Gastroesophageal sphincter (tissue), 3 donors: ENCODE measurements around the gene GRAMD1A.
A peak's percentile ranks its signal among the peaks of the same experiment; 100 is the strongest.

Source experiments
- EP300 ChIP-seq: sonication (generic); formaldehyde crosslinking; IDR thresholded peaks from one replicate; pipeline ENCODE4 v1.6.1; 2017; ENCODE audit warnings: antibody characterized with exemption, mild to moderate bottlenecking
- POLR2A ChIP-seq, 2 donors: fragments of 450-650 bp; IDR thresholded peaks; one replicate each; pipeline ENCODE4 v1.6.1; 2017; ENCODE audit warnings: antibody characterized with exemption in 2 of 2, mild to moderate bottlenecking in 2 of 2, moderate library complexity in 1 of 2
- POLR2AphosphoS5 ChIP-seq: sonication (generic); formaldehyde crosslinking; IDR thresholded peaks from one replicate; pipeline ENCODE4 v1.6.1; 2017; ENCODE audit warnings: antibody characterized with exemption
- TF ChIP-seq, protein P1 (sequence below), 4 experiments: fragments of 200-600 bp in 2 of 4; fragments of 450-650 bp in 2 of 4; sonication (generic) in 1 of 4; IDR thresholded peaks; one replicate each; pipeline ENCODE4 v1.5.1; 2017 to 2019; ENCODE audit warnings: antibody characterized with exemption in 4 of 4, mild to moderate bottlenecking in 2 of 4, moderate library complexity in 2 of 4

DNA sequence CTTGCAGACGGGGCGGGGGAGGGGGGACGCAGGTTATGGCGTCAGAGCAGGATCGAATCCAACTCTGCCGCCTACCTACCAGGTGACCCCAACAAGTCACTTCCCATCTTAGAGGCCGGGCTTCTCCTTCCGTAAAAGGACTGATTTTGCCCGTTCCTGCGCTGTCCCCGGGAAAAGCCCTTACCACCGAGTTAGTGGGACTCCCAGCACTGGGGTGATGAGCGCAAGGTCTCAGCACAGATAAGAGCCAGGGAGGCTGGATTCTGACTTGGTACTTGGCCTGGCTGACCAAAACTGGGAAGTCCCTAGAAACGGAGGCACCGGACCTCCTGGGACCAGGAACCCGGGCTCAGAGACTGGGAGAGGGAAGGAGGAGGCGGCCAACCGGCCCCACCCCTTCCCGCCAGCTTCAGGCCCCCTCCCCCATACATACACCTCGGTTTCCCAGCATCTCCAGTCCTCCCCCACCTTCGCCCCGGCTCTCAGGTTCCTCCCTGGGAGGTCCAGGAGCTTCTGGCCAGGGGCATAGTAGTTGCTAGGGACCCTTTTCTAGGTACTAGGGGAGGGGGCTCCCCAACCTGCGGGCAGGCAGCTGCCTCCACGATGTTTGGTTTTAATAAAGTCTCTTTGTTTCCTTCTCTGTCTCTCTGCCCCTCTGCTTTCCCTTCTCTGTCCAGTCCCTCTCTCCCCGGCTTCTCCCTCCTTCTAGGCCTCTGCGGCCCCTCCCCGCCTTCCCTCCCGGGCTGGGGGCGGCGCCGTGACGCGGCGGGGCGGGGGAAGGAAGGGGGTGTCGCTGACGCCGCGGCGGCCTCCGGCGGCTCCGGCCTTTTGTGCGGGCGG is at the start of gene GRAMD1A:
- TF ChIP-seq, protein P1, sequence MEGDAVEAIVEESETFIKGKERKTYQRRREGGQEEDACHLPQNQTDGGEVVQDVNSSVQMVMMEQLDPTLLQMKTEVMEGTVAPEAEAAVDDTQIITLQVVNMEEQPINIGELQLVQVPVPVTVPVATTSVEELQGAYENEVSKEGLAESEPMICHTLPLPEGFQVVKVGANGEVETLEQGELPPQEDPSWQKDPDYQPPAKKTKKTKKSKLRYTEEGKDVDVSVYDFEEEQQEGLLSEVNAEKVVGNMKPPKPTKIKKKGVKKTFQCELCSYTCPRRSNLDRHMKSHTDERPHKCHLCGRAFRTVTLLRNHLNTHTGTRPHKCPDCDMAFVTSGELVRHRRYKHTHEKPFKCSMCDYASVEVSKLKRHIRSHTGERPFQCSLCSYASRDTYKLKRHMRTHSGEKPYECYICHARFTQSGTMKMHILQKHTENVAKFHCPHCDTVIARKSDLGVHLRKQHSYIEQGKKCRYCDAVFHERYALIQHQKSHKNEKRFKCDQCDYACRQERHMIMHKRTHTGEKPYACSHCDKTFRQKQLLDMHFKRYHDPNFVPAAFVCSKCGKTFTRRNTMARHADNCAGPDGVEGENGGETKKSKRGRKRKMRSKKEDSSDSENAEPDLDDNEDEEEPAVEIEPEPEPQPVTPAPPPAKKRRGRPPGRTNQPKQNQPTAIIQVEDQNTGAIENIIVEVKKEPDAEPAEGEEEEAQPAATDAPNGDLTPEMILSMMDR (IDR thresholded peaks at IDR 0.05) = no peak
- peak; percentile 17 to 79 for TF ChIP-seq POLR2A (IDR thresholded peaks at IDR 0.05)
- peak; percentile 91 for TF ChIP-seq POLR2AphosphoS5
- TF ChIP-seq EP300 = no peak
